OCI-LY3 (cell line): ENCODE measurements around the gene DIS3L.

Source experiments
- EZH2phosphoT487 ChIP-seq: fragments of 200-600 bp; shearing (Covaris generic); IDR thresholded peaks from 2 replicates; pipeline ENCODE4 v1.6.1; 2018; ENCODE audit warnings: antibody characterized with exemption, mixed run types, low read depth
- TF ChIP-seq, protein P1 (sequence below): fragments of 200-600, 300-600 bp; sonication (generic); IDR thresholded peaks from 2 replicates; pipeline ENCODE4 v1.5.1; 2014; ENCODE audit warnings: antibody characterized with exemption, low read length, low read depth

DNA sequence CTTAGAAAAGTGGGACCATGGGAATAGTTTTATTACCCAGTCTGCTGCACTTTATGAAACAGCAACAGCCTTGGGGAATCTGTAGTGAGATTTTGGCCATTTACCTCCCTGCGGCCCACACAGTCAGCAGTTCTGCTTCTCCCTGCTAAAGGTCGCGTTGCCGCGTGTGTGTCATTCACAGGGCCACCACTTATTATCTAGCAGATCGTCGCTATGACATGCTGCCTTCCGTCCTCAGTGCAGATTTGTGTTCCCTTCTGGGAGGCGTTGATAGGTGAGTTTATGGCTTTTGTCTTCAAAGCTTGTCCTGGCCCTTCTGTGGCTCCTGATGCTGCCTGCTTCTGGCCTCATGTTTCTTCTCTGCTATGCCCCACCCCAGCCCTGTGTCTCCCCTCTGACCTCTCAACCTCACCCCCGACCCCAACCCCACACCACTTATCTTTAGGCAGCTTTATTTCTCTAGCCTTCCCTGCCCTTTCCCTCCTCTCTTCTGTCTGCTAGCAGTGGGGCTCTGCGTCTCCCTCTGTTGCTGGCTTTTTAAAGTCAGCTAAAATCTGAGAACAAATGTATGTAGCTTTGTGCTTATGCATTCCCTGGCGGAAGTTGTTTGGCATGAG, 30.1 kb downstream of the DIS3L start:
- TF ChIP-seq, protein P1, sequence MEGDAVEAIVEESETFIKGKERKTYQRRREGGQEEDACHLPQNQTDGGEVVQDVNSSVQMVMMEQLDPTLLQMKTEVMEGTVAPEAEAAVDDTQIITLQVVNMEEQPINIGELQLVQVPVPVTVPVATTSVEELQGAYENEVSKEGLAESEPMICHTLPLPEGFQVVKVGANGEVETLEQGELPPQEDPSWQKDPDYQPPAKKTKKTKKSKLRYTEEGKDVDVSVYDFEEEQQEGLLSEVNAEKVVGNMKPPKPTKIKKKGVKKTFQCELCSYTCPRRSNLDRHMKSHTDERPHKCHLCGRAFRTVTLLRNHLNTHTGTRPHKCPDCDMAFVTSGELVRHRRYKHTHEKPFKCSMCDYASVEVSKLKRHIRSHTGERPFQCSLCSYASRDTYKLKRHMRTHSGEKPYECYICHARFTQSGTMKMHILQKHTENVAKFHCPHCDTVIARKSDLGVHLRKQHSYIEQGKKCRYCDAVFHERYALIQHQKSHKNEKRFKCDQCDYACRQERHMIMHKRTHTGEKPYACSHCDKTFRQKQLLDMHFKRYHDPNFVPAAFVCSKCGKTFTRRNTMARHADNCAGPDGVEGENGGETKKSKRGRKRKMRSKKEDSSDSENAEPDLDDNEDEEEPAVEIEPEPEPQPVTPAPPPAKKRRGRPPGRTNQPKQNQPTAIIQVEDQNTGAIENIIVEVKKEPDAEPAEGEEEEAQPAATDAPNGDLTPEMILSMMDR = no peak
- no peak for TF ChIP-seq EZH2phosphoT487
